Measurements from ENCODE around the gene HIPK2.

- no peak for TF ChIP-seq EZH2 (IDR thresholded peaks at IDR 0.05; ENCODE audit: borderline replicate concordance, low read length)
- no peak for TF ChIP-seq CTCF (IDR thresholded peaks at IDR 0.05; ENCODE audit: low read length)
These were observed 79.0 kb downstream of the HIPK2 start for GRCh38 chr7:139698844-139699243.

All from OCI-LY1 (cell line).